ENCODE data around the gene CXADR.

GRCh38 chr21:17512253-17513213, at the start of gene CXADR:
- TF ChIP-seq, protein P1, sequence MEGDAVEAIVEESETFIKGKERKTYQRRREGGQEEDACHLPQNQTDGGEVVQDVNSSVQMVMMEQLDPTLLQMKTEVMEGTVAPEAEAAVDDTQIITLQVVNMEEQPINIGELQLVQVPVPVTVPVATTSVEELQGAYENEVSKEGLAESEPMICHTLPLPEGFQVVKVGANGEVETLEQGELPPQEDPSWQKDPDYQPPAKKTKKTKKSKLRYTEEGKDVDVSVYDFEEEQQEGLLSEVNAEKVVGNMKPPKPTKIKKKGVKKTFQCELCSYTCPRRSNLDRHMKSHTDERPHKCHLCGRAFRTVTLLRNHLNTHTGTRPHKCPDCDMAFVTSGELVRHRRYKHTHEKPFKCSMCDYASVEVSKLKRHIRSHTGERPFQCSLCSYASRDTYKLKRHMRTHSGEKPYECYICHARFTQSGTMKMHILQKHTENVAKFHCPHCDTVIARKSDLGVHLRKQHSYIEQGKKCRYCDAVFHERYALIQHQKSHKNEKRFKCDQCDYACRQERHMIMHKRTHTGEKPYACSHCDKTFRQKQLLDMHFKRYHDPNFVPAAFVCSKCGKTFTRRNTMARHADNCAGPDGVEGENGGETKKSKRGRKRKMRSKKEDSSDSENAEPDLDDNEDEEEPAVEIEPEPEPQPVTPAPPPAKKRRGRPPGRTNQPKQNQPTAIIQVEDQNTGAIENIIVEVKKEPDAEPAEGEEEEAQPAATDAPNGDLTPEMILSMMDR (IDR thresholded peaks at IDR 0.05; ENCODE audit: low read depth, low read length, poor library complexity, severe bottlenecking) = peak; percentile 51
- no peak for TF ChIP-seq EZH2phosphoT487 (IDR thresholded peaks at IDR 0.05; ENCODE audit: borderline replicate concordance, low read length)

All from DOHH2 (cell line).